Measurements from ENCODE around the gene SLC12A6.

SLC12A6 gene

GRCh38 chr15:34370129-34370528 lies 32.5 kb upstream of the SLC12A6 start:
- no peak for TF ChIP-seq CTCF (conservative IDR thresholded peaks at IDR 0.05; ENCODE audit: low read depth)
- POLR2A ChIA-PET (ENCODE audit: low non-redundant PET), result no interaction called here
- no peak overlapping the region for H3K27ac ChIP-seq
- CTCF ChIA-PET, result no interaction called here
- no peak for DNase-seq (ENCODE audit: low spot score)

- peak; percentile 92 for DNase-seq (ENCODE audit: low spot score)
- TF ChIP-seq CTCF (conservative IDR thresholded peaks at IDR 0.05; ENCODE audit: low read depth), result peak; percentile 99
- peak within 1 kb of the TSS; percentile 97 for H3K27ac ChIP-seq
- POLR2A ChIA-PET (ENCODE audit: low non-redundant PET), result interaction anchor here (0.9 kb wide), 2 partner anchors 9 to 257 kb away, joined by 3 to 4 read pairs; no protein-coding TSS in a partner anchor
- CTCF ChIA-PET, result interaction anchor here (0.6 to 2.1 kb wide), 18 partner anchors 8 to 445 kb away, joined by 3 to 22 read pairs (median 4); partner anchors contain the start of genes KATNBL1, NOP10, NUTM1 and SLC12A6
Measured at GRCh38 chr15:34367101-34368081, 29.8 kb upstream of the SLC12A6 start, which contains the start of gene LPCAT4. LPCAT4 (minus strand) TSS chr15:34367196; CDS start chr15:34367100, 96 bp downstream.

- POLR2A ChIA-PET (ENCODE audit: low non-redundant PET), result interaction anchor here (0.9 to 1.0 kb wide), 2 partner anchors 8 to 28 kb away, joined by 3 to 4 read pairs; partner anchors contain the start of gene SLC12A6
- H3K27ac ChIP-seq, result peak overlapping the region; percentile 97
- peak; percentile 78 for DNase-seq (ENCODE audit: low spot score)
- CTCF ChIA-PET, result interaction anchor here (0.6 to 2.1 kb wide), 9 partner anchors 20 to 253 kb away, joined by 3 to 22 read pairs (median 3); partner anchors contain the start of genes KATNBL1, NOP10, NUTM1 and SLC12A6
- no peak for TF ChIP-seq CTCF (conservative IDR thresholded peaks at IDR 0.05; ENCODE audit: low read depth)
Measured at GRCh38 chr15:34366271-34367065, 28.9 kb upstream of the SLC12A6 start.

GRCh38 chr15:34365836-34366235 lies 28.3 kb upstream of the SLC12A6 start:
- peak overlapping the region; percentile 97 for H3K27ac ChIP-seq
- ChIA-PET CTCF (no interaction called here), POLR2A (ENCODE audit: low non-redundant PET) (interaction anchor here (1.0 kb wide), 1 partner anchor 28 kb away, joined by 4 read pairs; the partner anchor contains the start of gene SLC12A6)

GRCh38 chr15:34365091-34365825 lies 27.7 kb upstream of the SLC12A6 start:
- peak overlapping the region; percentile 97 for H3K27ac ChIP-seq
- ChIA-PET CTCF (no interaction called here), POLR2A (ENCODE audit: low non-redundant PET) (no interaction called here)
- no peak for DNase-seq (ENCODE audit: low spot score)
- no peak for TF ChIP-seq CTCF (conservative IDR thresholded peaks at IDR 0.05; ENCODE audit: low read depth)

More at GRCh38 chr15:34365836-34366235, 28.3 kb upstream of the SLC12A6 start:
- no peak for DNase-seq (ENCODE audit: low spot score)
- TF ChIP-seq CTCF (conservative IDR thresholded peaks at IDR 0.05; ENCODE audit: low read depth), result no peak

Data from RWPE1 (cell line).